HG02763 (cell line): ENCODE data around the gene OR11A1.

Experiments
- ATAC-seq: cut with Tn5 transposase; IDR thresholded peaks from one replicate; pipeline ENCODE4 v1.9.1; 2021; ENCODE audit warnings: mild to moderate bottlenecking, moderate library complexity; ENCODE audit not compliant: unreplicated experiment

The OR11A1 gene, protein sequence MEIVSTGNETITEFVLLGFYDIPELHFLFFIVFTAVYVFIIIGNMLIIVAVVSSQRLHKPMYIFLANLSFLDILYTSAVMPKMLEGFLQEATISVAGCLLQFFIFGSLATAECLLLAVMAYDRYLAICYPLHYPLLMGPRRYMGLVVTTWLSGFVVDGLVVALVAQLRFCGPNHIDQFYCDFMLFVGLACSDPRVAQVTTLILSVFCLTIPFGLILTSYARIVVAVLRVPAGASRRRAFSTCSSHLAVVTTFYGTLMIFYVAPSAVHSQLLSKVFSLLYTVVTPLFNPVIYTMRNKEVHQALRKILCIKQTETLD

DNA sequence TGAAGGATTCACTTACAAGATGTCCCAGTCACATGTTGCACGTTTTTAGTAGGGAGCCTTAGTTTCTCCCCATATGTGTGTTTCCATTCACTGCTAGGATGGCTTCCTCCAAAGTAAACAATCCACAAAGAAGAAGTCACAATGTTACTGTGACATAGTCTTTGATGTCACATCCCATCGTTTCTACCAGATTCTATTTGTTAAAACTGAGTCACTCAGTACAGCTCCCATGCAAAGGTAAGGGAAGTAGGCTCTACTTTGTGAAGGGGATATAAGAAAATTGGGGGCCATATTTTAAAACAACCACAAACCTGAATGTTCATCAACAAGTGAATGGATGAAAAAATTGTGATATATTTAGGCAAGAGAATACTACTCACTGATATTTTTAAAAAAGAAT, at the start of gene OR11A1, which contains the start of gene OR2H1:
TSS of gene OR11A1 (minus strand) at position 101 of the 400 bp plus-strand sequence. CDS start 29,430 bp downstream, outside the sequence.
TSS of gene OR2H1 (plus strand) at position 185 of the 400 bp plus-strand sequence. CDS start 4,615 bp downstream, outside the sequence.
- no peak for ATAC-seq

DNA sequence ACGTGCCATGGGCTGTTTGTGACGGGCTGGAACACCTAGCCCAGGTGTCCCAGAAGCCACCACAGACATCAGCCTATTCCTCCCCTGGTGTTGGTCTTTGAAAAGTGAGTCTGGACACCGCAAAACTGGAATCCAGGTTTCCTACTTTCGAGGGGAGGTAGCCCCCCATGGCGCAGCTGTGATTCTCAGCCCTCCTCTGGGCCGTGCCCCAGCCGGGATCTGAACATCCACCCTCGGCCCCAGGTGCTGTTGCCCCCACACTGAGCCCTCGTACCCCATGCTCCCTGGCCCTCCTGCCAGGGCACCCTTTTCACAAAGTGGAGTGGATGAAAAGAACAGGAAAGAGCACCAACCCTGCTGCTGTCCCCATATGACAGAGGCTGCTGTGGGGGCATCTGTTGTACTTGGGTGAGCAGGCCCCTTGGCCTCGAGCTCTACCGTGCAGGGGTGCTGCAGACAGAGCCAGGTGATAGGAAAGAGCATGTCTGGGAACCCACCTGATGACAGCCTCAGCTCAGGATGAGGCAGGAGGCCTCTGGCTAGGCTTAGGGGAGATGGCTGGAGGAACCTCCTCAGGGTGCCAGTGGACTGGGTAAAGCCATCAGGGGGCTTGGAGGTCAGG, 49.7 kb upstream of the OR11A1 start:
- ATAC-seq = no peak

DNA sequence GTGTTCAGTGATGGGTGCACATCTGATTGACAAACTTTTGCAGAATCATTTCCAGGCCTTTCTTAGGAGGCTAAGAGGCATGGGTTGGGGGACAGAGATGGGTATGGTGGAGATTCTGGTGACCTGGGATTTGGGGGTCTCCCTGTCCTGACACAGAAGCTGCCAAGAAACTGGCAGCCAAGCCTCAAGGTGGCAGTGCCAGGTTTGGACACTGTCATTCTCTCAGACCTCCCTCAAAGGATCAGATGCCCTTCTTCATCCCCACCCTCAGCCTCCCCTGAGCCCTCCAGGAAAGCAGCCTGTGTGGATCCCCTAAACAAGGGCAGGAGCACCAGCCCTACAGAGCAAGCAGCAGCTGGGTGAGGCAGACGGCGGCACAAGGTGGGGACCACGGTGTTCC, 48.9 kb upstream of the OR11A1 start:
- no peak for ATAC-seq

DNA sequence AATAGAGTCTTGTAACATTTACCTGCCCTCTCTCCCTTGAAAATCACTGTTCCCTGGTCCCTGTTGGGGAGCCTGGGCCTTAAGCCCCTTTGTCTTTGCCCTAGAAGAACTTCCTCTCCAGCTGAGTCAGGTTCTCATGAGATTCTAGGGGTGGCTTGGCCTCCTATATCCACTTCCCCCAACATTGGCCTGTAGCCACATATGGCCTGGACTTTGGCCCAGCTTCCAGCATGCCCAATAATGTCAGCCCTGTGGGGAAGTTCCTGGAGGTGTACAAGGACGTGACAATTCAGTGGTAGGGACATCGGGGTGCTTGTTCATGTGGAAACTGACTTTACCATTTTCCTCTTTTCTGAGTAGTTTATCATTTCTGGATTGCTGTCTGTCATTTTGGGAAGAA, 48.1 kb upstream of the OR11A1 start:
- ATAC-seq = no peak

DNA sequence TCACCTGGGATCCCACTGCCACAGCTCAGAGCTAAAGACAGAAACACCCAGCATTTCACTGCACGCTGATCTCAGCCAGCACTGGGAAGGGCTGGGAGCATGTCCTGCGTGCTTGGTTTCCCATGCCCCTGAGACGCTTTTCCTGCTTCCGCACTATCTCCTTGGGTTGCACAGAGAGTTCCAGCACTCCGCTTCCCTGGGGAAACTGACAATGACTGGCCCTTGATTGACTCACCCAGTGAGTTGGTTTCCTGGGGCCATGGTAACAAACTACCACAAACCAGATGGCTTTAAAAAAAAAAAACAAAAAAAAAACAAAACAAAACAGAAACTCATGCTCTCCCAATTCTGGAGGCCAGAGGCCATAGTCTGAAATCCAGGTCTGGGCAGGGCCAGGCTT, 45.7 kb upstream of the OR11A1 start:
- no peak for ATAC-seq

- no peak for ATAC-seq
Observed at GRCh38 chr6:29502181-29502580, 45.3 kb upstream of the OR11A1 start.

- ATAC-seq = no peak
Observed at GRCh38 chr6:29501106-29501505, 44.2 kb upstream of the OR11A1 start.

DNA sequence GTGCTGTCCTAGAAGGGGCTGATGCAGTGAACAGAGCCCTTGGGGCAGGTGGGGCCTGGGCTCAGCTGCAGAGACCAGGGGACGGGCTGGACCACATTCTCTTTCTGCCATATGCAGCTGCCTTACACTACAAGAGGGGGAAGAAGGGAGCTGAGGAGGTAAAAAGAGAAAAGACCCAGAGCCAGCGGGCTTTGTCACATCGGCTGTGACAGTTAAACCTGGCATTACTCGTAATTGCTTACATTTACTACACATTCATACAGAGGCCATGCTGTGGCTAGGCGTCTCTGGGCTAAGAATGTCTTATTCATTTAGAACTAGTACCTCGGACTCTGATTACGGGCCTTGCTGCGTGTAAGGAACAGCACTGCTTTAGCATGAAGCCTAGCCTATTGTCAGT, 43.7 kb upstream of the OR11A1 start:
- ATAC-seq = no peak

- ATAC-seq = no peak
Observed at GRCh38 chr6:29499704-29500103, 42.8 kb upstream of the OR11A1 start.

- ATAC-seq = no peak
Observed at GRCh38 chr6:29496961-29497360, 40.1 kb upstream of the OR11A1 start.

DNA sequence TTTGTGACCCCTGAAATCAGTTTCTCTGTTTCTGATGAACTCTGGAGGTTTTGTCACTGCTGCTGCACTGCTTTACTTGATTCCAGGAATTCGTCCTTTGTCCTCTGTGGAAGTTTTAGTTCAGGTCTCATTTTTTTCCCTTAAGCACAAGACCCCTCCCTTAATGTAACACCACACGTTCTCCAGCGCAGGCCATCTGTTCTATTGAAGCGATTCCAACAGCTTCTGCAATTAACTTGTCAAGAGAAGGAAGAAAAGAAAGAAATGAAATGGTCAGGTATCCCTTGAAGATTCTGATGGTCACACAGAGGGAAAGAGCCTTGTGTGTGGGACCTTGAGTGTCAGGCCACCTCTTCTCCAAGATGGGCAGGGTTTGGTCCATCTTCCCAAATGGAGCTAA, 38.7 kb upstream of the OR11A1 start:
- no peak for ATAC-seq

DNA sequence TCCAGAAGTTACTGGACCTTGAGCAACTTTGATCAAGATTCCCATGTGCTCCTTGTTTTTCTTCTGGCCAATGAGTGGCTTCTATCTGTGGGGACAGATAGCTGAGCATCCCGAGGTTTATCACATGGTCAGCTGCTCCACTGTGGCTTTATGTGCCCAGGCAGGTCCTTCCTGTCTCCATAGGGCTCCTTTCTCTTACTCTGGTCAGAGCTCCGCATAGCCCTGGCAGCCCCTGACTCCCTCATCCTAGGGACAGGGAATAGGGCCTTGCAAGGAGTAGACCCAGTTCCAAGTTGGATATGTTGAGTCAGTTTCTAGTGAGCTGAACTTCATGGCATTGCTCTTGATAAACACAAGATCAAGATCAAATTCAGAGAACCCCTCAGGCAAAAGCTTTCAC, 37.3 kb upstream of the OR11A1 start:
- ATAC-seq = no peak

GRCh38 chr6:29493261-29493660, 36.4 kb upstream of the OR11A1 start:
- no peak for ATAC-seq

DNA sequence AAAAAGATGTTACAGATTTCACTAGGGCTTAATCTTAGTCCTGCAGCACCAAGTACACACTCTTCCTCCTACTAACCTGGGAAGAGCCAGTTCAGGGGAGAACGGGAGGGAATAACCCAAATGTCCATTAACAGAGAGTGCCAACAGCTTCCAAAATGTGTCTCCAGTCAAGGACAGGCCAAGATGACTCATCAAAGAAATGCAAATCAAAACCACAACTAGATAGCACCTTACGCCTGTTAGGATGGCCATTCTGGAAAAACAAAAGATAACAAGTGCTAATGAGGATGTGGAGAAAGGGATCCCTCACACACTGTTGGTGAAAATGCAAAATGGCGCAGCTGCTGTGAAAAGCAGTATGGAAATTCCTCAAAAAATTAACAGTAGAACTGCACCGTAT, 34.7 kb upstream of the OR11A1 start:
- no peak for ATAC-seq

GRCh38 chr6:29490552-29490951, 33.7 kb upstream of the OR11A1 start:
- ATAC-seq = no peak

DNA sequence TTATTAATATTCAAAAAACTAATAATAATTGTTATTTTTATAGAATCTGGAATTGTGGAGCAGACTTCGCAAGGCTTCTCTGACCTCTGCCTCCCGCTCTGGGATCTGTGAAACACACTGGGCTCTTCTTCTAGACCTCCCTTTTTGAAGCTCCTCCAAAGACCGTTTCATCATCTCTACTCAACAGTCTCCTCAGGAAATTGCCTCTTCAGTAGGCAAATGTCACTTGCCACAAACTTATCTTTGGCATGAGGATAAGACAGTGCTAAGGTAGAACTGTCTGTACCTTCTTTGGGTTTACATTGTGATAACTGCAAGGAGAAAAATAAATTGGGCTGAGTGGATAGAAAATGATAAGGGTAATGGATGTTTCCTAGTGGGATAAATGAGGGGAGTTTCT, 33.2 kb upstream of the OR11A1 start:
- ATAC-seq = no peak

- ATAC-seq = no peak
Observed at GRCh38 chr6:29489286-29489685, 32.4 kb upstream of the OR11A1 start.

DNA sequence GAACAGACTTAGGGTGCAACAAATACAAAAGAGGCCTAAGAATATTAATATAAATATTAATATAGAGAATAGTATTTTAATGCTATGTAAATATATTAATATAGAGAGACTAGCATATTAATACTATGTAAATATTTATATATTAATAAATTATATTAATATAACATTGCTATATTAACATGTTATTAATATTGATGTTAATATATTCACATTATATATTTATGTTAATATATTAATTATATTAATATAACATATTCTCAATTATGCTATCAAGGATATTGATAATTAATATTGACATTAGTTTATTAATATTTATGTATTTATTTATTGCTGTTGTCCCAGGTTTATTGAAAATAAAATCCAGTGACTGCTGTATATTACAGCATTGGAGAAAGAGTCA, 32.0 kb upstream of the OR11A1 start:
- ATAC-seq = no peak

DNA sequence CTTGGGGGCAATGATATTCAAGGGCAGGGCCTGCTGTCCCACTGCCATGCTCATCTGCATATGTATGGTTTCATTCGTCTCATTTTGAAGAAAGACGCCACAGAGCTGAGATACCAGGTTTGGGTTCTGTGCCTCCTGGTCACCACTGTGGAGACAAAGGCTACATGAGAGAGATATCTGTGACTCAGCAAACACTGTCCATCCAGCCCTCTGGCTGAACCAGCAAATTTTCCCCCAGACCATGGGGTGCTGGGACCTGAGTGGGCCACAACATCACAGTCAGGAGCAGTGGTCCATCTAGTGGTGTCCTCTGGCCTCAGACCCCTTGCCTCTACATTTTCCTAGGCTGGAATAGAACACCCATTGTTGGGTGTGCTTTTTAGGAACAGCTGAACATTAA, 30.8 kb upstream of the OR11A1 start, which contains the start of gene MAS1L:
TSS of gene MAS1L (minus strand) at position 297 of the 400 bp plus-strand sequence. CDS start at position 243, 54 bp downstream.
- ATAC-seq = no peak

DNA sequence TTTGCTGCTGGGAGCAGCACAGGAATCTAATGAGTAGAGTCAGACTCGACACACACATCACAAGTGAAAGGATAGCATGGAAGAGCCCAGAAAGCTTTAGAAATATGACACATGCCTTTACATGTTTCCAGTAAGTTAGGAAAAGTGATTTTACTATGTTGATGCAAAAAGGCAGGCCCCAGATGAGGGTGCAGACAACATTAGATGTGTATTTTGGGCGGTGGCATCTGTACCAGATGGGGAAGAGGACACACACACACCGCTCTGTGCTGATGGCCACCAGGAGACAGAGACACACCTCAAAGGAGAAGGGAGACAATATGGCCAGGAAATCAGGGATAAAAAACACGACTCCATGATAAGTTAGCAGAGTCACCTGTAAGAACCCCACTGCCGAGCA, 30.3 kb upstream of the OR11A1 start:
- no peak for ATAC-seq

- no peak for ATAC-seq
Observed at GRCh38 chr6:29486577-29486976, 29.7 kb upstream of the OR11A1 start.

DNA sequence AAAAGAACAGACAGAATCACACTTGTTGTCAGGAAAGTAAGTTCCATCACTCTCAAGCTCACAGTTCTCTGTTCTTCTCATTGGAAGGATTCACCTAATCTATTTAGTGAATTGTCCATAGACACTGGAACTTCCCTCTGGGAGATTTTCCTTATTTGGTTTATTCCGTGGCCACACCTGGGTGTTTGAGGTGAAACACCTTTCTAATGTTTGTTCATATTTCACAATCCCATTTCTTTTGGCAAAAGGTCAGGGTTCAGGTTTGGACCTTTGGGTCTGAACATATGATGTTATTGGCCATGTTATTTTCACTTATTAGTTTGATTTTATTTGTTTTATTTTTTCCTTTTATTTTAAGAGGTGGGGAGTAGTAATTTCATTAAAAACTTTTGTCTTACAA, 26.9 kb upstream of the OR11A1 start:
- ATAC-seq = no peak
